Hepatocyte (in vitro differentiated cells): ENCODE data around the gene PDSS2. TPM values are rescaled to one million over a fixed set of nuclear protein-coding genes. Genes with fewer than 3 reads are reported as not detected.
"Not testable (repeated sequence)": the region's sequence is repeated elsewhere in the genome, so short reads cannot be mapped to it uniquely, and the experiment has no call there.

Experiments
- DNase-seq: peaks from one replicate; pipeline ENCODE4 v3.0.0-alpha.2; 2016; ENCODE audit warnings: low spot score
- H2AFZ ChIP-seq: fragments of 200-600 bp; sonication (generic); 2 replicates; pipeline ENCODE4 v1.6.0; 2016; ENCODE audit warnings: antibody characterized with exemption, mild to moderate bottlenecking
- H3K27ac ChIP-seq: fragments of 200-600 bp; sonication (generic); 2 replicates; pipeline ENCODE4 v1.5.1; 2016; ENCODE audit warnings: mild to moderate bottlenecking
- H3K27me3 ChIP-seq: fragments of 200-600 bp; sonication (generic); 2 replicates; pipeline ENCODE4 v1.6.1; 2016
- H3K36me3 ChIP-seq: fragments of 200-600 bp; sonication (generic); replicated peaks from 2 replicates; pipeline ENCODE4 v1.5.1; 2016; ENCODE audit warnings: low read depth; ENCODE audit not compliant: insufficient read depth
- H3K4me1 ChIP-seq: fragments of 200-600 bp; sonication (generic); 2 replicates; pipeline ENCODE4 v1.5.1; 2016; ENCODE audit warnings: mild to moderate bottlenecking, moderate library complexity; ENCODE audit not compliant: insufficient read depth
- H3K4me2 ChIP-seq: fragments of 200-600 bp; sonication (generic); 2 replicates; pipeline ENCODE4 v1.6.0; 2016
- H3K4me3 ChIP-seq: fragments of 200-600 bp; sonication (generic); 2 replicates; pipeline ENCODE4 v1.5.1; 2016; ENCODE audit warnings: mild to moderate bottlenecking
- H3K79me2 ChIP-seq: fragments of 200-600 bp; sonication (generic); 2 replicates; pipeline ENCODE4 v1.6.0; 2017; ENCODE audit warnings: mild to moderate bottlenecking
- H3K9me2 ChIP-seq: fragments of 200-600 bp; sonication (generic); replicated peaks from 2 replicates; pipeline ENCODE4 v1.6.0; 2017; ENCODE audit warnings: mild to moderate bottlenecking; ENCODE audit not compliant: insufficient read depth
- H3K9me3 ChIP-seq: fragments of 200-600 bp; sonication (generic); 2 replicates; pipeline ENCODE4 v1.5.1; 2016; ENCODE audit warnings: low read depth, mild to moderate bottlenecking
- H4K20me1 ChIP-seq: fragments of 200-600 bp; sonication (generic); 2 replicates; pipeline ENCODE4 v1.6.0; 2016; ENCODE audit warnings: mild to moderate bottlenecking; ENCODE audit not compliant: insufficient read depth, poor library complexity, severe bottlenecking
- CTCF ChIP-seq: fragments of 200-600 bp; sonication (generic); IDR thresholded peaks from 2 replicates; pipeline ENCODE4 v1.5.1; 2016; ENCODE audit warnings: antibody characterized with exemption, mild to moderate bottlenecking; ENCODE audit not compliant: poor library complexity
- EZH2 ChIP-seq: fragments of 200-600 bp; sonication (generic); IDR thresholded peaks from 2 replicates; pipeline ENCODE4 v1.6.1; 2016; ENCODE audit warnings: antibody characterized with exemption, mild to moderate bottlenecking, borderline replicate concordance
- EZH2phosphoT487 ChIP-seq: fragments of 200-600 bp; sonication (generic); IDR thresholded peaks from one replicate; pipeline ENCODE4 v1.6.1; 2018; ENCODE audit warnings: antibody characterized with exemption, mild to moderate bottlenecking, low read depth, moderate library complexity; ENCODE audit not compliant: unreplicated experiment, severe bottlenecking
- WGBS: methylation state at CpG from one replicate; pipeline ENCODE4 v1.1.6; 2016; ENCODE audit warnings: low lambda C conversion rate; ENCODE audit errors: missing lambda C conversion rate; 5-methylcytosine and 5-hydroxymethylcytosine counted together
- polyA plus RNA-seq: library from polyadenylated mRNA; unstranded; fragments of >200 nt; fragmentation: Nextera tagmentation; extraction: Ambion mirVana; gene quantifications from 2 replicates; pipeline ENCODE4 v1.2.1, GENCODE V29; 2016
- total RNA-seq: library from RNA; depleted of rRNA; stranded (reverse); fragments of >200 nt; gene quantifications from 2 replicates; pipeline ENCODE4 v1.2.3, GENCODE V29; 2014

PDSS2 gene
- total and polyA plus RNA-seq, 2 experiments from 2014 or later, result 15.3 to 18.2 TPM

DNA sequence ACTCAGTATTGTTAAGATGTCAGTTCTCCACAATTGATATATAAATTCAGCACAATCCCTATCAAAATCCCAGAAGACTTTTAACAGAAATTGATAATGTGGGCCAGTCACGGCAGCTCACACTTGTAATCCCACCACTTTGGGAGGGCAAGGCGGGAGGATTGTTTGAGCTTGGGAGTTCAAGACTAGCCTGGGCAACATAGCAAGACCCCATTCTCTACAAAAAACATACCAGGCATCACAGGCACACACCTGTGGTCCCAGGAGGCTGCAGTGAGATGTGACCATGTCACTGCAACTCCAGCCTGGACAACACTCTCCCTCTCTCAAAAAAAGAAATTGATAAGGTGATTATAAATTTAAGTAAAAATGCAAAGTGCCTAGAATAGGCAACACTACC, 90.9 kb downstream of the PDSS2 start:
- H3K27ac ChIP-seq, result no peak overlapping the region
- H4K20me1 ChIP-seq, result no peaks in the 10 kb centered on the region
- no peak overlapping the region for H2AFZ ChIP-seq
- H3K4me1 ChIP-seq, result no peaks in the 10 kb centered on the region
- no peaks in the 10 kb centered on the region for H3K27me3 ChIP-seq
- H3K9me2 ChIP-seq, result no peaks in the 10 kb centered on the region
- H3K36me3 ChIP-seq, result no peaks in the 10 kb centered on the region
- H3K79me2 ChIP-seq, result peaks cover 9% of the 10 kb centered on the region
- no peaks in the 10 kb centered on the region for H3K9me3 ChIP-seq
- 100% methylated on average over 2 of the region's 2 CpGs for WGBS
- DNase-seq, result no peak
- no peak overlapping the region for H3K4me3 ChIP-seq
- H3K4me2 ChIP-seq, result no peak overlapping the region
- TF ChIP-seq EZH2 (no peak), CTCF (no peak), EZH2phosphoT487 (no peak)

- H4K20me1 ChIP-seq, H3K36me3 ChIP-seq, DNase-seq, H3K4me1 ChIP-seq, H3K9me3 ChIP-seq, H2AFZ ChIP-seq, H3K27me3 ChIP-seq, H3K4me3 ChIP-seq, H3K9me2 ChIP-seq, H3K27ac ChIP-seq, H3K4me2 ChIP-seq: not testable (repeated sequence)
- WGBS, result 100% methylated on average over 6 of the region's 26 CpGs
- H3K79me2 ChIP-seq, result peaks cover 11% of the 10 kb centered on the region
Measured at GRCh38 chr6:107364173-107364572, 95.2 kb downstream of the PDSS2 start.

- Histone ChIP-seq H3K27me3 (no peaks in the 10 kb centered on the region), H3K36me3 (peaks cover 4% of the 10 kb centered on the region), H3K4me1 (no peaks in the 10 kb centered on the region), H3K9me2 (no peaks in the 10 kb centered on the region), H3K4me2 (no peak overlapping the region), H2AFZ (no peak overlapping the region), H3K27ac (no peak overlapping the region), H3K9me3 (no peaks in the 10 kb centered on the region), H3K4me3 (no peak overlapping the region), H4K20me1 (no peaks in the 10 kb centered on the region), H3K79me2 (peaks cover 11% of the 10 kb centered on the region)
- DNase-seq, result no peak
- WGBS, result 65% methylated on average over 5 of the region's 5 CpGs
- TF ChIP-seq EZH2phosphoT487, result no peak
- no peak for TF ChIP-seq EZH2
- no peak for TF ChIP-seq CTCF
Measured at GRCh38 chr6:107361753-107362604, 97.4 kb downstream of the PDSS2 start.

DNA sequence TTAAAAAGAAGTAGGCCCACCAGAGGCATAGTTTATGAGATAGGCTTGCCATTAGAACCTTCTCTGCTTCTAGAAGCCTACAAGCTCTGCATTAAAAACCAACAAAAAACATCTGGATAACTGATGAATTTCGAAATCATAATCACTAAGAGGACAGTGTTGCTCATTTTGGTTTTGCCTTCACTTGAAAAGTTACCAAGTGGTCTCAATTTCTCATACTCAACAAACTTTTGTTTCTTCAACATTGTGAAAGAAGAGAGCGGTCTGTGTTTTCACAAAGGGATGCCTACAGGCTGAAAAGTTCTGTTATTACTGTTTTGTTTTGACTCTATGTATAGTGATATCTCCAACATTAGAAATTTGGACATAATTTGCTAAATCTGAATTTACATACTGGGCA, 98.9 kb downstream of the PDSS2 start:
- Histone ChIP-seq H3K9me2 (no peaks in the 10 kb centered on the region), H3K4me3 (no peak overlapping the region), H3K4me1 (no peaks in the 10 kb centered on the region), H4K20me1 (no peaks in the 10 kb centered on the region), H2AFZ (no peak overlapping the region), H3K36me3 (peaks cover 4% of the 10 kb centered on the region), H3K27me3 (no peaks in the 10 kb centered on the region), H3K9me3 (no peaks in the 10 kb centered on the region), H3K4me2 (no peak overlapping the region), H3K27ac (no peak overlapping the region), H3K79me2 (peaks cover 11% of the 10 kb centered on the region)
- no peak for DNase-seq
- 93% methylated on average over 2 of the region's 2 CpGs for WGBS
- TF ChIP-seq EZH2 (no peak), EZH2phosphoT487 (no peak), CTCF (no peak)
